WTC11 (cell line): Measurements from ENCODE around the gene LRRC2.

Experiments
- CTCF ChIP-seq: fragments of 200-600 bp; IDR thresholded peaks from 2 replicates; pipeline ENCODE4 v1.8.0; 2022; ENCODE audit warnings: antibody characterized with exemption
- TCF7 ChIP-seq: sonication (generic); formaldehyde crosslinking; IDR thresholded peaks from 2 replicates; pipeline ENCODE4 v1.8.0; 2022; ENCODE audit warnings: mild to moderate bottlenecking, low read depth, missing genetic modification reagents, moderate library complexity
- ZMAT4 ChIP-seq: fragments of 250-450 bp; sonication (Bioruptor Pico); IDR thresholded peaks from 2 replicates; pipeline ENCODE4 v1.9.0; 2021; ENCODE audit warnings: mild to moderate bottlenecking
- ZNF512 ChIP-seq: sonication (generic); formaldehyde crosslinking; IDR thresholded peaks from 2 replicates; pipeline ENCODE4 v1.8.1; 2022; ENCODE audit warnings: missing genetic modification reagents, borderline replicate concordance

- no peak for TF ChIP-seq TCF7 (CRISPR knock-in tag)
- TF ChIP-seq CTCF, result no peak
- TF ChIP-seq ZMAT4, result no peak
- no peak for TF ChIP-seq ZNF512 (CRISPR knock-in tag)
These were observed 96.3 kb downstream of the LRRC2 start for GRCh38 chr3:46469680-46470357.
